Colonic mucosa (tissue), 4 donors: Measurements from ENCODE around the gene SPACA4. TPM values are rescaled to one million over a fixed set of nuclear protein-coding genes. Genes with fewer than 3 reads are reported as not detected.

Experiments used
- DNase-seq: peaks from one replicate; pipeline ENCODE4 v3.0.0-alpha.2; 2020
- H3K27ac ChIP-seq: fragments of 200-600 bp; one replicate; pipeline ENCODE4 v1.8.0; 2021
- H3K27me3 ChIP-seq: fragments of 200-600 bp; one replicate; pipeline ENCODE4 v1.8.0; 2021
- H3K36me3 ChIP-seq: fragments of 200-600 bp; one replicate; pipeline ENCODE4 v1.8.0; 2021
- H3K4me1 ChIP-seq: fragments of 200-600 bp; one replicate; pipeline ENCODE4 v1.8.0; 2021; ENCODE audit warnings: mild to moderate bottlenecking
- H3K4me3 ChIP-seq: fragments of 200-600 bp; one replicate; pipeline ENCODE4 v1.8.0; 2021
- H3K9ac ChIP-seq, 2 donors: one replicate each; pipeline ENCODE4 v1.7.0; 2013; ENCODE audit warnings: control low read depth in 2 of 2, low read depth in 2 of 2, low read length in 2 of 2
- H3K9me3 ChIP-seq: fragments of 200-600 bp; one replicate; pipeline ENCODE4 v1.8.0; 2021
- CTCF ChIP-seq: fragments of 200-600 bp; IDR thresholded peaks from one replicate; pipeline ENCODE4 v1.8.0; 2022; ENCODE audit warnings: antibody characterized with exemption, mild to moderate bottlenecking
- intact Hi-C: fragments of 100-400 bp; cut with DNase I; formaldehyde crosslinking; loops from one replicate; pipeline ENCODE4 v1.14.1; 2022
- total RNA-seq, 2 donors: library from RNA; stranded (reverse); fragmentation: NEBNext Ultra II Directional in 1 of 2; extraction: Animal tissue kit (Norgen Biotek cat#: 25700) in 1 of 2; gene quantifications; one replicate each; pipeline ENCODE4 v1.2.1, GENCODE V29; 2021
- donor health status: healthy.
- donor health status: DM: no; HTN: no; CAD: no.
- donor health status: DM: no; HTN: no; CAD: no.

Gene SPACA4
- total RNA-seq, 2 donors from 2014 or later = 0.27 TPM; not detected in 1

- H3K9me3 ChIP-seq = no peaks in the 10 kb centered on the region
- H3K9ac ChIP-seq = peak overlapping the region in 1 of 2 donors; percentile 86
- H3K4me1 ChIP-seq = peaks cover 36% of the 10 kb centered on the region
- intact Hi-C loops = no loop called here
- no peak for DNase-seq
- peak overlapping the region; percentile 93 for H3K27ac ChIP-seq
- no peak for TF ChIP-seq CTCF
- H3K4me3 ChIP-seq = no peak overlapping the region
- H3K27me3 ChIP-seq = no peaks in the 10 kb centered on the region
- H3K36me3 ChIP-seq = no peaks in the 10 kb centered on the region
Observed at GRCh38 chr19:48634036-48634342, 27.4 kb downstream of the SPACA4 start.

GRCh38 chr19:48634424-48635262 is 28.1 kb downstream of the SPACA4 start:
- Histone ChIP-seq H3K27me3 (no peaks in the 10 kb centered on the region), H3K9me3 (no peaks in the 10 kb centered on the region), H3K9ac (peak overlapping the region; percentile 61 to 86), H3K27ac (peak overlapping the region; percentile 93), H3K36me3 (no peaks in the 10 kb centered on the region), H3K4me3 (peak overlapping the region; percentile 81), H3K4me1 (peaks cover 35% of the 10 kb centered on the region)
- intact Hi-C loops = no loop called here
- no peak for TF ChIP-seq CTCF
- DNase-seq = peak; percentile 98

- H3K4me3 ChIP-seq = peak overlapping the region; percentile 81
Observed at GRCh38 chr19:48635263-48635965, 28.9 kb downstream of the SPACA4 start.

GRCh38 chr19:48635966-48636858 is 29.7 kb downstream of the SPACA4 start:
- H3K4me1 ChIP-seq = peaks cover 21% of the 10 kb centered on the region
- no peaks in the 10 kb centered on the region for H3K27me3 ChIP-seq
- H3K9me3 ChIP-seq = no peaks in the 10 kb centered on the region
- no peak for TF ChIP-seq CTCF
- H3K36me3 ChIP-seq = no peaks in the 10 kb centered on the region
- DNase-seq = peak; percentile 72
- peak overlapping the region; percentile 93 for H3K27ac ChIP-seq
- H3K9ac ChIP-seq = peak overlapping the region; percentile 82 to 99
- H3K4me3 ChIP-seq = peak overlapping the region; percentile 81
- intact Hi-C loops = no loop called here

More at GRCh38 chr19:48635263-48635965, 28.9 kb downstream of the SPACA4 start:
- H3K9me3 ChIP-seq = no peaks in the 10 kb centered on the region
- peak; percentile 80 for DNase-seq
- no peaks in the 10 kb centered on the region for H3K36me3 ChIP-seq
- H3K4me1 ChIP-seq = peaks cover 27% of the 10 kb centered on the region
- intact Hi-C loops = no loop called here
- peak overlapping the region; percentile 82 to 99 for H3K9ac ChIP-seq
- no peak for TF ChIP-seq CTCF
- H3K27ac ChIP-seq = peak overlapping the region; percentile 93
- H3K27me3 ChIP-seq = no peaks in the 10 kb centered on the region

GRCh38 chr19:48636859-48637448 is 30.4 kb downstream of the SPACA4 start, which contains the start of gene DBP:
DBP (minus strand) TSS chr19:48637379; CDS start chr19:48636994, 385 bp downstream.
- TF ChIP-seq CTCF = no peak
- Histone ChIP-seq H3K4me3 (peak within 1 kb of the TSS; percentile 81), H3K9ac (peak within 1 kb of the TSS; percentile 82 to 99), H3K4me1 (peaks cover 21% of the 10 kb centered on the region), H3K36me3 (no peaks in the 10 kb centered on the region), H3K27ac (peak within 1 kb of the TSS; percentile 93), H3K9me3 (no peaks in the 10 kb centered on the region), H3K27me3 (no peaks in the 10 kb centered on the region)
- no peak for DNase-seq
- intact Hi-C loops = no loop called here
